ENCODE measurements around the gene ZDHHC18.

DNA sequence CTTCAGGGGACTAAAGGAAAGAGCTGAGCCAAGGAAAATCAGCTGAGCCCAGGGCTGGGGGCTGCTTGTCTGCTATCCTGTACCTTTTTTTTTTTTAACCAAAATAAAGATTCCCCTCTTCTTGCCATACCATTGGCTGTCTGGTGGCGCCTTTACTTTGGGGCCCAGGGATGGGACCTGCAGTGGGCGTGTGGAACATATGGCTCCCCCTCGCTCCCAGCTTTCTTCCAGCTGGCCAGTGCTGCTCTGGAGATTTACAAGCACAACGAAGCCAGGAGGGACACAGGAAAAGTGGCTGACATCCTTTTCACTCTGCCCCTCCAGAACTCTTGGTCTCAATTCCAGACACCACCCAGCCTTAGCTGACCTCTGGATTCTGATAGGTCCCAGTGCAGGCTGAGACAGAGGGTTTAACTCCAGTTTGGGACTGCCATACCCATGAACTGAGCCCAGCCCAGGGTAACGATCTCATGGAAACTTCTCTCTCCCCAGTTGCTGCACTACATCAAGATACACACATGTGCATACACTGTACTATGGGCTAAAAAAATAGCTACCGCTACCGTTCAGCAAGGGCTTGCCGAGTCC lies 31.1 kb downstream of the ZDHHC18 start:
- TF ChIP-seq, protein P1, sequence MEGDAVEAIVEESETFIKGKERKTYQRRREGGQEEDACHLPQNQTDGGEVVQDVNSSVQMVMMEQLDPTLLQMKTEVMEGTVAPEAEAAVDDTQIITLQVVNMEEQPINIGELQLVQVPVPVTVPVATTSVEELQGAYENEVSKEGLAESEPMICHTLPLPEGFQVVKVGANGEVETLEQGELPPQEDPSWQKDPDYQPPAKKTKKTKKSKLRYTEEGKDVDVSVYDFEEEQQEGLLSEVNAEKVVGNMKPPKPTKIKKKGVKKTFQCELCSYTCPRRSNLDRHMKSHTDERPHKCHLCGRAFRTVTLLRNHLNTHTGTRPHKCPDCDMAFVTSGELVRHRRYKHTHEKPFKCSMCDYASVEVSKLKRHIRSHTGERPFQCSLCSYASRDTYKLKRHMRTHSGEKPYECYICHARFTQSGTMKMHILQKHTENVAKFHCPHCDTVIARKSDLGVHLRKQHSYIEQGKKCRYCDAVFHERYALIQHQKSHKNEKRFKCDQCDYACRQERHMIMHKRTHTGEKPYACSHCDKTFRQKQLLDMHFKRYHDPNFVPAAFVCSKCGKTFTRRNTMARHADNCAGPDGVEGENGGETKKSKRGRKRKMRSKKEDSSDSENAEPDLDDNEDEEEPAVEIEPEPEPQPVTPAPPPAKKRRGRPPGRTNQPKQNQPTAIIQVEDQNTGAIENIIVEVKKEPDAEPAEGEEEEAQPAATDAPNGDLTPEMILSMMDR (IDR thresholded peaks at IDR 0.05), result no peak
- no peak for TF ChIP-seq POLR2A (IDR thresholded peaks at IDR 0.05)

Measured in lower leg skin (tissue), 3 donors.